HepG2 (cell line): ENCODE measurements around the gene TRIM37. TPM values are rescaled to one million over a fixed set of nuclear protein-coding genes. Genes with fewer than 3 reads are reported as not detected.

Source experiments
- ATF7-NPFF ChIP-seq: sonication (generic); formaldehyde crosslinking; IDR thresholded peaks from 2 replicates; pipeline ENCODE4 v1.8.1; 2023; ENCODE audit warnings: mild to moderate bottlenecking, low read depth, missing genetic modification reagents, moderate library complexity
- ELF1 ChIP-seq: sonication (generic); formaldehyde crosslinking; IDR thresholded peaks from 2 replicates; pipeline ENCODE4 v1.4.0; 2020; ENCODE audit warnings: missing genetic modification reagents
- HMGA1 ChIP-seq: sonication (generic); formaldehyde crosslinking; conservative IDR thresholded peaks from 2 replicates; pipeline ENCODE4 v1.4.0; 2020; ENCODE audit warnings: missing genetic modification reagents
- HOXA7 ChIP-seq: sonication (generic); formaldehyde crosslinking; IDR thresholded peaks from 2 replicates; pipeline ENCODE4 v1.8.1; 2022; ENCODE audit warnings: mild to moderate bottlenecking, missing genetic modification reagents, moderate library complexity
- KDM6A ChIP-seq: IDR thresholded peaks from 2 replicates; pipeline ENCODE4 v1.6.1; 2016; ENCODE audit warnings: low read depth
- MXD3 ChIP-seq: IDR thresholded peaks from 2 replicates; pipeline ENCODE4 v1.6.1; 2016; ENCODE audit warnings: mild to moderate bottlenecking, missing biosample characterization, missing genetic modification reagents
- PAF1 ChIP-seq: IDR thresholded peaks from 2 replicates; pipeline ENCODE4 v1.6.1; 2016; ENCODE audit warnings: missing genetic modification reagents, missing compliant biosample characterization
- RERE ChIP-seq: IDR thresholded peaks from 2 replicates; pipeline ENCODE4 v1.6.1; 2016; ENCODE audit warnings: low read depth, missing genetic modification reagents, missing compliant biosample characterization
- SETDB1 ChIP-seq: sonication (generic); formaldehyde crosslinking; IDR thresholded peaks from 2 replicates; pipeline ENCODE4 v1.5.1; 2020; ENCODE audit warnings: missing genetic modification reagents, mild to moderate bottlenecking, borderline replicate concordance
- SIX1 ChIP-seq: sonication (generic); formaldehyde crosslinking; IDR thresholded peaks from 2 replicates; pipeline ENCODE4 v1.4.0; 2020; ENCODE audit warnings: missing genetic modification reagents, borderline replicate concordance
- SMAD3 ChIP-seq: sonication (generic); formaldehyde crosslinking; IDR thresholded peaks from 2 replicates; pipeline ENCODE4 v1.4.0; 2020; ENCODE audit warnings: missing genetic modification reagents
- SRSF4 ChIP-seq: fragments of 200-400 bp; formaldehyde crosslinking; IDR thresholded peaks from one replicate; pipeline ENCODE4 v1.6.1; 2018; ENCODE audit warnings: mild to moderate bottlenecking, low read depth, low read length, moderate library complexity; ENCODE audit not compliant: poor library complexity, severe bottlenecking
- ZBTB38 ChIP-seq: sonication (generic); formaldehyde crosslinking; IDR thresholded peaks from 2 replicates; pipeline ENCODE4 v1.5.1; 2020; ENCODE audit warnings: mild to moderate bottlenecking, missing genetic modification reagents
- ZNF124 ChIP-seq: sonication (generic); formaldehyde crosslinking; IDR thresholded peaks from 2 replicates; pipeline ENCODE4 v1.4.0; 2020; ENCODE audit warnings: missing genetic modification reagents
- ZNF17 ChIP-seq: sonication (generic); formaldehyde crosslinking; IDR thresholded peaks from 2 replicates; pipeline ENCODE4 v1.5.0; 2020; ENCODE audit warnings: mild to moderate bottlenecking, missing genetic modification reagents
- ZNF343 ChIP-seq: sonication (generic); formaldehyde crosslinking; IDR thresholded peaks from 2 replicates; pipeline ENCODE4 v1.4.0; 2020; ENCODE audit warnings: mild to moderate bottlenecking, missing genetic modification reagents
- ZNF558 ChIP-seq: sonication (generic); formaldehyde crosslinking; IDR thresholded peaks from 2 replicates; pipeline ENCODE4 v1.9.0; 2022; ENCODE audit warnings: mild to moderate bottlenecking, missing genetic modification reagents, borderline replicate concordance
- ZNF644 ChIP-seq: IDR thresholded peaks from 2 replicates; pipeline ENCODE4 v1.6.1; 2016; ENCODE audit warnings: low read depth
- ZSCAN25 ChIP-seq: sonication (generic); formaldehyde crosslinking; IDR thresholded peaks from 2 replicates; pipeline ENCODE4 v1.8.0; 2022; ENCODE audit warnings: mild to moderate bottlenecking, missing genetic modification reagents
- polyA plus RNA-seq, 8 experiments: library from polyadenylated mRNA; depleted of rRNA in 3 of 8; stranded (reverse) in 7 of 8; unstranded in 1 of 8; fragments of >200 nt; fragmentation: Illumina TruSeq in 4 of 8; extraction: Trizol in 4 of 8; gene quantifications; 2 replicates each; pipeline versions ENCODE4 v1.2.1 to v1.2.3, GENCODE V29; 2011 to 2016; ENCODE audit warnings: low read depth in 4 of 8, missing spikeins in 1 of 8, mixed read lengths in 1 of 8; ENCODE audit not compliant: insufficient read depth in 1 of 8
- total RNA-seq, 5 experiments: library from RNA; depleted of rRNA; stranded (reverse); fragments of >200 nt; fragmentation: Illumina TruSeq; extraction: Trizol; gene quantifications; 2 replicates each; pipeline ENCODE4 v1.2.3, GENCODE V29; 2016; ENCODE audit warnings: low read depth in 1 of 5
- TF ChIP-seq, protein P1 (sequence below): sonication (generic); formaldehyde crosslinking; IDR thresholded peaks from 2 replicates; pipeline ENCODE4 v1.8.1; 2023; ENCODE audit warnings: missing genetic modification reagents, mild to moderate bottlenecking, borderline replicate concordance
- TF ChIP-seq, protein P2 (sequence below): IDR thresholded peaks from 2 replicates; pipeline ENCODE4 v1.6.1; 2016; ENCODE audit warnings: missing biosample characterization, missing genetic modification reagents, low read depth
- TF ChIP-seq, protein P3 (sequence below): sonication (generic); formaldehyde crosslinking; IDR thresholded peaks from 2 replicates; pipeline ENCODE4 v1.4.0; 2020; ENCODE audit warnings: missing genetic modification reagents

TRIM37 gene
- total and polyA plus RNA-seq, 2 of the 13 experiments (the other 11 are each of a cell fraction or from before 2014, with no cell fraction given): 12.4 to 39.1 TPM

DNA sequence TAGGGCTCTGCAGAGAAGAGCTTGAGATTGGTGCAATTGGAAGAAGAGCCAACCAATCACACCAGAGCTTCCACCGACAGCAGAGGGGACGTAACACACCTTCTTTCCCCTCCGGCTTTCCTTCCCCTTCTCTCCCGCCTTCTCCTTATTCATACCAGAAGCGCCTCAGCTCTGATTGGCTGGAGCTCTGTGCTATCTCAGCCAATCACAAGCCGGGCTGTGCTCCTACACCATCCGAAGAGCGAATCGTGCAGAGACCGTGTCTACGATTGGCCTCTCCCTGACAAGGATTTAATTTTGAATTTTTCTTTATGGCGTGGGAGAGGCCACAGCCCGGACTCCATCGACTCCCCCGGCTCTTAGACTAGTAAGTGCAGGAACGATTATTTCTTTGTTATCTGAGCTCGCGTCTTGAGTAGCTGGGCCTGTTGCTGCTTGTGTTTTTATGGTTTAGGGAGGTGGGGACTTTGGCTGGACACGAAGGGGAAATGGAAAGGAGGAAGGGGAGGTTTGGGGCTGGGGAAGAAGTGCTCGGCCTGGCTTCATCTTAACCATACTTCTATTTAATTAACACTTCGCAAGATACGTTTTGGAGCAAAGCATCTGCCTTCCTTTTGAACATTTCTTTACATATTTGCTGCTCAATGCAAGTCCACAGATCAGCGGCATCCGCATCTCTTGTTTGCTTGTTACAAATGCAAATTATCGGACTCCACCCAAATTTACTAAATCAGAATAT is 48.9 kb upstream of the TRIM37 start, which contains the start of gene PRR11 (continued):
- TF ChIP-seq, protein P1, sequence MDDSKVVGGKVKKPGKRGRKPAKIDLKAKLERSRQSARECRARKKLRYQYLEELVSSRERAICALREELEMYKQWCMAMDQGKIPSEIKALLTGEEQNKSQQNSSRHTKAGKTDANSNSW: no peak
- TF ChIP-seq PAF1 (CRISPR knock-in tag): no peak
- TF ChIP-seq, protein P2, sequence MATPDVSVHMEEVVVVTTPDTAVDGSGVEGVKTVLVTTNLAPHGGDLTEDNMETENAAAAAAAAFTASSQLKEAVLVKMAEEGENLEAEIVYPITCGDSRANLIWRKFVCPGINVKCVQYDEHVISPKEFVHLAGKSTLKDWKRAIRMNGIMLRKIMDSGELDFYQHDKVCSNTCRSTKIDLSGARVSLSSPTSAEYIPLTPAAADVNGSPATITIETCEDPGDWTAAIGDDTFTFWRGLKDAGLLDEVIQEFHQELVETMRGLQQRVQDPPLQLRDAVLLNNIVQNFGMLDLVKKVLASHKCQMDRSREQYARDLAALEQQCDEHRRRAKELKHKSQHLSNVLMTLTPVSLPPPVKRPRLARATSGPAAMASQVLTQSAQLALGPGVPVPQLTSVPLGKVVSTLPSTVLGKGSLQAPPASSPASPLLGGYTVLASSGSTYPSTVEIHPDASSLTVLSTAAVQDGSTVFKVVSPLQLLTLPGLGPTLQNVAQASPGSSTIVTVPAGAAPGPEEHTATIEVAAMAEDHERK (CRISPR knock-in tag): no peak
- no peak for TF ChIP-seq ZNF558 (CRISPR knock-in tag)
- TF ChIP-seq MXD3: no peak
- no peak for TF ChIP-seq HMGA1 (CRISPR knock-in tag)
- TF ChIP-seq SETDB1 (CRISPR knock-in tag): no peak
- no peak for TF ChIP-seq ELF1 (CRISPR knock-in tag)
- TF ChIP-seq HOXA7 (CRISPR knock-in tag): no peak
- peak; percentile 77 for TF ChIP-seq ATF7-NPFF (CRISPR knock-in tag)
- TF ChIP-seq ZSCAN25 (CRISPR knock-in tag): no peak
- TF ChIP-seq RERE (CRISPR knock-in tag): no peak; the same call in 1 of the 2 replicates
- TF ChIP-seq, protein P3, sequence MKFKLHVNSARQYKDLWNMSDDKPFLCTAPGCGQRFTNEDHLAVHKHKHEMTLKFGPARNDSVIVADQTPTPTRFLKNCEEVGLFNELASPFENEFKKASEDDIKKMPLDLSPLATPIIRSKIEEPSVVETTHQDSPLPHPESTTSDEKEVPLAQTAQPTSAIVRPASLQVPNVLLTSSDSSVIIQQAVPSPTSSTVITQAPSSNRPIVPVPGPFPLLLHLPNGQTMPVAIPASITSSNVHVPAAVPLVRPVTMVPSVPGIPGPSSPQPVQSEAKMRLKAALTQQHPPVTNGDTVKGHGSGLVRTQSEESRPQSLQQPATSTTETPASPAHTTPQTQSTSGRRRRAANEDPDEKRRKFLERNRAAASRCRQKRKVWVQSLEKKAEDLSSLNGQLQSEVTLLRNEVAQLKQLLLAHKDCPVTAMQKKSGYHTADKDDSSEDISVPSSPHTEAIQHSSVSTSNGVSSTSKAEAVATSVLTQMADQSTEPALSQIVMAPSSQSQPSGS (CRISPR knock-in tag): no peak; the same call in 1 of the 2 replicates
- no peak for TF ChIP-seq ZNF644 (CRISPR knock-in tag)
- TF ChIP-seq ZNF343 (CRISPR knock-in tag): no peak
- TF ChIP-seq SIX1 (CRISPR knock-in tag): no peak
- no peak for TF ChIP-seq ZBTB38 (CRISPR knock-in tag)
- TF ChIP-seq KDM6A (CRISPR knock-in tag): no peak
- no peak for TF ChIP-seq ZNF124 (CRISPR knock-in tag)
- TF ChIP-seq ZNF17 (CRISPR knock-in tag): no peak
- no peak; the same call in 1 of the 2 replicates for TF ChIP-seq SMAD3 (CRISPR knock-in tag)
- TF ChIP-seq SRSF4: no peak
